NCI-H2196 treated with DMSO at 0.1 percent for 48 hours (cell line): Measurements from ENCODE around the gene ZC3H15.
A peak's percentile ranks its signal among the peaks of the same experiment; 100 is the strongest.
"Not testable (repeated sequence)": the region's sequence is repeated elsewhere in the genome, so short reads cannot be mapped to it uniquely, and the experiment has no call there.

Experiments
- DNase-seq: peaks from one replicate; lab custom pipeline; 2025; ENCODE audit not compliant: unreplicated experiment; lab: John Stamatoyannopoulos, UW

ZC3H15 gene

GRCh38 chr2:186485871-186486650 lies at the start of gene ZC3H15:
TSS of gene ZC3H15 (plus strand) at chr2:186486260. CDS start at chr2:186486383, 123 bp downstream.
- DNase-seq: peak; percentile 93

- DNase-seq: no peak
Measured at GRCh38 chr2:186437719-186438118, 48.3 kb upstream of the ZC3H15 start.

GRCh38 chr2:186439673-186440095 lies 46.4 kb upstream of the ZC3H15 start:
- not testable (repeated sequence) for DNase-seq

GRCh38 chr2:186440506-186440905 lies 45.6 kb upstream of the ZC3H15 start:
- DNase-seq: no peak

- no peak for DNase-seq
Measured at GRCh38 chr2:186442885-186443284, 43.2 kb upstream of the ZC3H15 start.

- DNase-seq: no peak
Measured at GRCh38 chr2:186443851-186444250, 42.2 kb upstream of the ZC3H15 start.

- no peak for DNase-seq
Measured at GRCh38 chr2:186445506-186445905, 40.6 kb upstream of the ZC3H15 start.

- no peak for DNase-seq
Measured at GRCh38 chr2:186455613-186456012, 30.4 kb upstream of the ZC3H15 start.

GRCh38 chr2:186456941-186457340 lies 29.1 kb upstream of the ZC3H15 start:
- DNase-seq: no peak

GRCh38 chr2:186457908-186458307 lies 28.2 kb upstream of the ZC3H15 start:
- DNase-seq: no peak

GRCh38 chr2:186459009-186459408 lies 27.1 kb upstream of the ZC3H15 start:
- DNase-seq: no peak

GRCh38 chr2:186460465-186460864 lies 25.6 kb upstream of the ZC3H15 start:
- DNase-seq: no peak

- DNase-seq: no peak
Measured at GRCh38 chr2:186466743-186467142, 19.3 kb upstream of the ZC3H15 start.

GRCh38 chr2:186467421-186467820 lies 18.6 kb upstream of the ZC3H15 start:
- no peak for DNase-seq

- DNase-seq: not testable (repeated sequence)
Measured at GRCh38 chr2:186472722-186473493, 13.2 kb upstream of the ZC3H15 start.

- DNase-seq: not testable (repeated sequence)
Measured at GRCh38 chr2:186474239-186474638, 11.8 kb upstream of the ZC3H15 start.

GRCh38 chr2:186477790-186478189 lies 8.3 kb upstream of the ZC3H15 start:
- DNase-seq: no peak

GRCh38 chr2:186480991-186481390 lies 5.1 kb upstream of the ZC3H15 start:
- DNase-seq: no peak

GRCh38 chr2:186484062-186484735 lies 1.9 kb upstream of the ZC3H15 start:
- DNase-seq: no peak

GRCh38 chr2:186485576-186485870 lies 537 bp upstream of the ZC3H15 start:
- no peak for DNase-seq

- no peak for DNase-seq
Measured at GRCh38 chr2:186486651-186487647, 889 bp downstream of the ZC3H15 start.
